SU-DHL-6 (cell line): ENCODE results near the gene FGF8.

Source experiments
- H2AFZ ChIP-seq: fragments of 200-600 bp; sonication (generic); 2 replicates; pipeline ENCODE4 v1.6.1; 2014; ENCODE audit warnings: low read depth, mild to moderate bottlenecking, moderate library complexity, mixed read lengths, antibody characterized with exemption, low read length; ENCODE audit not compliant: severe bottlenecking
- H3F3A ChIP-seq: fragments of 200-600 bp; shearing (Covaris generic); 2 replicates; pipeline ENCODE4 v1.6.0; 2016; ENCODE audit warnings: antibody characterized with exemption, mild to moderate bottlenecking; ENCODE audit not compliant: insufficient read depth
- H3K27ac ChIP-seq: fragments of 200-600 bp; sonication (generic); 2 replicates; pipeline ENCODE4 v1.5.1; 2016; ENCODE audit warnings: low read depth, mild to moderate bottlenecking, low read length, moderate library complexity, mixed read lengths
- H3K27me3 ChIP-seq: fragments of 200-600 bp; sonication (generic), shearing (Covaris generic); 2 replicates; pipeline ENCODE4 v1.6.0; 2014; ENCODE audit warnings: mild to moderate bottlenecking, low read length
- H3K36me3 ChIP-seq: fragments of 200-600 bp; sonication (generic); 2 replicates; pipeline ENCODE4 v1.6.1; 2014; ENCODE audit warnings: mild to moderate bottlenecking, low read length, mixed read lengths
- H3K4me2 ChIP-seq: fragments of 300-600, 200-600 bp; shearing (Covaris generic), sonication (generic); 2 replicates; pipeline ENCODE4 v1.6.0; 2014; ENCODE audit warnings: low read length, low read depth, mild to moderate bottlenecking; ENCODE audit not compliant: poor library complexity, severe bottlenecking
- H3K4me3 ChIP-seq: fragments of 200-600 bp; sonication (generic); 2 replicates; pipeline ENCODE4 v1.5.1; 2014; ENCODE audit warnings: antibody characterized with exemption, low read length, mild to moderate bottlenecking, mixed read lengths; ENCODE audit not compliant: insufficient read depth, poor library complexity, severe bottlenecking
- H3K79me2 ChIP-seq: fragments of 200-600 bp; sonication (generic); 2 replicates; pipeline ENCODE4 v1.6.1; 2014; ENCODE audit warnings: mild to moderate bottlenecking, low read length, moderate library complexity; ENCODE audit not compliant: insufficient read depth
- H3K9ac ChIP-seq: fragments of 200-600 bp; sonication (generic); 2 replicates; pipeline ENCODE4 v1.7.0; 2014; ENCODE audit warnings: mild to moderate bottlenecking, low read length
- H3K9me2 ChIP-seq: fragments of 200-600 bp; sonication (generic); replicated peaks from 2 replicates; pipeline ENCODE4 v1.6.1; 2014; ENCODE audit warnings: low read length; ENCODE audit not compliant: insufficient read depth
- H3K9me3 ChIP-seq: fragments of 200-600 bp; sonication (generic); 2 replicates; pipeline ENCODE4 v1.6.1; 2014; ENCODE audit warnings: low read length, mixed read lengths; ENCODE audit not compliant: insufficient read depth
- H4K20me1 ChIP-seq: fragments of 200-600 bp; sonication (generic); 2 replicates; pipeline ENCODE4 v1.6.1; 2014; ENCODE audit warnings: low read depth, mild to moderate bottlenecking, antibody characterized with exemption, low read length, moderate library complexity, mixed read lengths
- EZH2phosphoT487 ChIP-seq: fragments of 200-600 bp; sonication (generic), shearing (Covaris generic); conservative IDR thresholded peaks from 2 replicates; pipeline ENCODE4 v1.6.1; 2018; ENCODE audit warnings: mild to moderate bottlenecking, antibody characterized with exemption, low read length, moderate library complexity, mixed read lengths
- TF ChIP-seq, protein P1 (sequence below): fragments of 200-600 bp; sonication (generic); IDR thresholded peaks from one replicate; pipeline ENCODE4 v1.5.1; 2017; ENCODE audit warnings: antibody characterized with exemption, mild to moderate bottlenecking, low read length, moderate library complexity; ENCODE audit not compliant: insufficient read depth, poor library complexity, severe bottlenecking

The FGF8 gene

DNA sequence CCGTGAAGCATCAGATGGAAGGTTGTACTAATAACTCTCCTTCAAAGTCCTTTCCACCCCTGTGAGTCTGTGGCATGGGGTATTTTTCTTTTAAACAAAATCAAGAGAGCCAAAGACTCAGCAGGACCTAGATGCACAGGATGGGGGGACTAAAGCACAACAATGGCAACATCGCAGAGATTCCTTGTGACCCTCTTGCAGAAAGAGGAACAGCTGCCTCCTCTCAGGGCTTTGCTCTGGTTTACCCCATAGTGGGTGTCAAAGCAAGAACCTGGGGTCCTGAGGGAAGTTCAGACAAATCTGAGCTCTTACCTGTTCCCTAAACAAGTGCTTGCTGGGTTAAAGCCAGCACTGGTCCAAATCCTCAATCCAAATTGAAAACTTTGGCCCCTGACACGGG lies 39.2 kb downstream of the FGF8 start:
- H3F3A ChIP-seq, result no peaks in the 10 kb centered on the region
- H3K36me3 ChIP-seq, result no peaks in the 10 kb centered on the region
- no peak overlapping the region for H3K4me3 ChIP-seq
- no peaks in the 10 kb centered on the region for H3K9me3 ChIP-seq
- no peak overlapping the region for H2AFZ ChIP-seq
- no peaks in the 10 kb centered on the region for H3K27me3 ChIP-seq
- H3K79me2 ChIP-seq, result no peaks in the 10 kb centered on the region
- H3K9ac ChIP-seq, result no peak overlapping the region
- no peak overlapping the region for H3K4me2 ChIP-seq
- no peaks in the 10 kb centered on the region for H4K20me1 ChIP-seq
- TF ChIP-seq, protein P1, sequence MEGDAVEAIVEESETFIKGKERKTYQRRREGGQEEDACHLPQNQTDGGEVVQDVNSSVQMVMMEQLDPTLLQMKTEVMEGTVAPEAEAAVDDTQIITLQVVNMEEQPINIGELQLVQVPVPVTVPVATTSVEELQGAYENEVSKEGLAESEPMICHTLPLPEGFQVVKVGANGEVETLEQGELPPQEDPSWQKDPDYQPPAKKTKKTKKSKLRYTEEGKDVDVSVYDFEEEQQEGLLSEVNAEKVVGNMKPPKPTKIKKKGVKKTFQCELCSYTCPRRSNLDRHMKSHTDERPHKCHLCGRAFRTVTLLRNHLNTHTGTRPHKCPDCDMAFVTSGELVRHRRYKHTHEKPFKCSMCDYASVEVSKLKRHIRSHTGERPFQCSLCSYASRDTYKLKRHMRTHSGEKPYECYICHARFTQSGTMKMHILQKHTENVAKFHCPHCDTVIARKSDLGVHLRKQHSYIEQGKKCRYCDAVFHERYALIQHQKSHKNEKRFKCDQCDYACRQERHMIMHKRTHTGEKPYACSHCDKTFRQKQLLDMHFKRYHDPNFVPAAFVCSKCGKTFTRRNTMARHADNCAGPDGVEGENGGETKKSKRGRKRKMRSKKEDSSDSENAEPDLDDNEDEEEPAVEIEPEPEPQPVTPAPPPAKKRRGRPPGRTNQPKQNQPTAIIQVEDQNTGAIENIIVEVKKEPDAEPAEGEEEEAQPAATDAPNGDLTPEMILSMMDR, result no peak
- H3K9me2 ChIP-seq, result no peaks in the 10 kb centered on the region
- H3K27ac ChIP-seq, result no peak overlapping the region

DNA sequence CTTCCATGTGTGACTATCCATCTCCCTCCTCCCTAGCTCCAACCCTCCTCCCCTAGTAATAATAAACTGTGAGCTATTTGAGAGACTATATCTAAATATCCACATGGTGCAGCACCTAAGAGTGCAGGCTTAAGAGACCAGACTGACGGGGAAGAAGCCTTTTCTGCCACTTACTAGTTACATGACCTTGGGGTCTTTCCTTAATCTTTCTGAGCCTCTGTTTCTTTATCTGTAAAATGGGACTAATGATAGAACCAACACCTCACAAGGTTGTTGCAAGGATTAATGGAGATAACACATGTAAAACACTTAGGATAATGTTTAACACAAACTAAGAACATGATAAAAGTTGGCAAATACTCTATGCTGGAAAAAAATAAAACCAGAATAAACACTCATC lies 43.8 kb downstream of the FGF8 start:
- no peak overlapping the region for H3K4me3 ChIP-seq
- no peaks in the 10 kb centered on the region for H3K27me3 ChIP-seq
- no peaks in the 10 kb centered on the region for H3K9me3 ChIP-seq
- H3K36me3 ChIP-seq, result no peaks in the 10 kb centered on the region
- no peaks in the 10 kb centered on the region for H3K79me2 ChIP-seq
- no peaks in the 10 kb centered on the region for H3F3A ChIP-seq
- no peak overlapping the region for H2AFZ ChIP-seq
- no peak overlapping the region for H3K27ac ChIP-seq
- no peak overlapping the region for H3K9ac ChIP-seq
- no peaks in the 10 kb centered on the region for H4K20me1 ChIP-seq
- no peak overlapping the region for H3K4me2 ChIP-seq
- H3K9me2 ChIP-seq, result no peaks in the 10 kb centered on the region
- no peak for TF ChIP-seq EZH2phosphoT487

DNA sequence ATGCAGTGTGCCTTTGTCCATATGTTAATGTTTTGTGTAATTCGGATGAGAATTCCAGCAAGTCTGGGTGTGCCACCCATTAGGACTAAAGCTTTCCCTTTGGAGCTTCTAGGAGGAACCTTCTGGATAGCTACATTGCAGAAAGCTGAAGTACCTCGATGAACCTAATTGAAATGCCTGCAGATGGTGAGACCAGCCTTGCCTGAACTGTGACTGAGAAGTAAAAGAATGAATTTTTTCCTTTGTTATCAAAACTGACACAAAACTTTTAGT lies 49.9 kb downstream of the FGF8 start:
- H2AFZ ChIP-seq, result no peak overlapping the region

DNA sequence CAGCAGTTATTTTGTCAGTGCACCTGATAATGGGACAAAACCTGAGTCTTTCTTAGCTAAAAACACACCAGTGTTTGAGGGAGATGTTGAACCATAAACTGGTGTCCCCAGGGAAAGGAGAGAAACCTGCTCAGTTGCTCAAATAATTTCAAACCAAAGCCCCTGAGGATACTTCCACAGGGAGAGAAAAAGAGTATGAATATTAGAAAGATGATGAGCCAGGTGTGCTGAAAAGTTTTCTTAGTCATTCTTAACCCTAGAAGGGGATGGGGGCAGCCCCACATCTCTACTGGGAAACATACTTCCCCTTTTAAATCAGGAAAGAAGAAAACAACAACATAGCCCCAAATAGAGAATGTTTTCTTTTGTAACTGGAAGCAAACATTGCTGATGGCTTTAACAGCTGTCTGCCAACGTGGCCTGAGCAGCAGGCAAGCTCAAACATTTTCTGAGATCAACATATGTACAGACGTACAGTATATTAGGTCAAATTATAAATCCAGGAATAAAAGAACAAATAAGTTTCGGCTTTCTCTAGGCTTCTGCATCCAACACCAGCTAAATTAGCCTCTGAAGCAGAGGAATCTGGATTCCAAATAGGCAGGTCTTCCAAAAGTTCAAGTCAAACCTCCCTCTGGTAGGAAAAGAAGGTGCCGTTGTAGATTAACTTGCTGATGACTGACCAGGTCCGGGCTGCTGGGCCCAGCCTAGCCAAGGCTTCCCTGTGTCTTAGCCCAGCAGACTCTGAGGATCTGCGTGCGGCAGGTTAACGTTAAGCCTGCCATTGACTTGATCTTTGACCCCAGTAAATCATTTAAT lies 50.4 kb downstream of the FGF8 start:
- no peak overlapping the region for H3K9ac ChIP-seq
- no peaks in the 10 kb centered on the region for H4K20me1 ChIP-seq
- H3K4me3 ChIP-seq, result no peak overlapping the region
- no peaks in the 10 kb centered on the region for H3F3A ChIP-seq
- H3K27ac ChIP-seq, result no peak overlapping the region
- no peaks in the 10 kb centered on the region for H3K36me3 ChIP-seq
- no peaks in the 10 kb centered on the region for H3K9me3 ChIP-seq
- H3K4me2 ChIP-seq, result no peak overlapping the region
- TF ChIP-seq, protein P1, result no peak
- TF ChIP-seq EZH2phosphoT487, result no peak
- no peaks in the 10 kb centered on the region for H3K79me2 ChIP-seq
- H3K9me2 ChIP-seq, result no peaks in the 10 kb centered on the region
- no peak overlapping the region for H2AFZ ChIP-seq
- H3K27me3 ChIP-seq, result no peaks in the 10 kb centered on the region

More for the DNA sequence above, 49.9 kb downstream of the FGF8 start:
- Histone ChIP-seq H3F3A (no peaks in the 10 kb centered on the region), H3K4me3 (no peak overlapping the region), H3K9ac (no peak overlapping the region), H3K9me3 (no peaks in the 10 kb centered on the region), H4K20me1 (no peaks in the 10 kb centered on the region), H3K4me2 (no peak overlapping the region), H3K79me2 (no peaks in the 10 kb centered on the region), H3K9me2 (no peaks in the 10 kb centered on the region), H3K36me3 (no peaks in the 10 kb centered on the region), H3K27ac (no peak overlapping the region), H3K27me3 (no peaks in the 10 kb centered on the region)
- TF ChIP-seq EZH2phosphoT487, result no peak
- TF ChIP-seq, protein P1, result no peak
